HG02798 (cell line): ENCODE measurements around the gene OR10V1.
"Not testable (repeated sequence)": the region's sequence is repeated elsewhere in the genome, so short reads cannot be mapped to it uniquely, and the experiment has no call there.

Source experiments
- ATAC-seq: cut with Tn5 transposase; IDR thresholded peaks from one replicate; pipeline ENCODE4 v1.9.1; 2021; ENCODE audit warnings: mild to moderate bottlenecking; ENCODE audit not compliant: unreplicated experiment, poor library complexity

OR10V1 gene

DNA sequence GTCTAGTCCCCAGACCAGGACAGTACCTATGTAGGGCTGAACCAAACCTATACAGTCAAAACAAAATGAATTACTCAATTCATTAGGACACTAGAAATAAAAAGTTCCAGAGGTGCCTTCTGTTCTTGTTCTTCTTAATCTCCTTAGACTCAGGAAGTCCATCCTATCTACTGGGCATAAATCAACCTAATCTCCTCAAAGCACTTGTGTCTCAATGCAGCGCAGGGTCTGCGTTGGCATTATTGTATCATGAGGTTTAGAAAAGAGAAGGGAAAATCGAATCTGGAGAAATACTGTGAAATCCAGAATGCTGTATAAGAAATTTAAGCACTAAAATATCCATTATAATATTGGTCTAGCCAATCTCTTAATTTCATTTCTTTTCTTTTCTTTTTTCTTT, 2.4 kb upstream of the OR10V1 start:
- no peak for ATAC-seq

DNA sequence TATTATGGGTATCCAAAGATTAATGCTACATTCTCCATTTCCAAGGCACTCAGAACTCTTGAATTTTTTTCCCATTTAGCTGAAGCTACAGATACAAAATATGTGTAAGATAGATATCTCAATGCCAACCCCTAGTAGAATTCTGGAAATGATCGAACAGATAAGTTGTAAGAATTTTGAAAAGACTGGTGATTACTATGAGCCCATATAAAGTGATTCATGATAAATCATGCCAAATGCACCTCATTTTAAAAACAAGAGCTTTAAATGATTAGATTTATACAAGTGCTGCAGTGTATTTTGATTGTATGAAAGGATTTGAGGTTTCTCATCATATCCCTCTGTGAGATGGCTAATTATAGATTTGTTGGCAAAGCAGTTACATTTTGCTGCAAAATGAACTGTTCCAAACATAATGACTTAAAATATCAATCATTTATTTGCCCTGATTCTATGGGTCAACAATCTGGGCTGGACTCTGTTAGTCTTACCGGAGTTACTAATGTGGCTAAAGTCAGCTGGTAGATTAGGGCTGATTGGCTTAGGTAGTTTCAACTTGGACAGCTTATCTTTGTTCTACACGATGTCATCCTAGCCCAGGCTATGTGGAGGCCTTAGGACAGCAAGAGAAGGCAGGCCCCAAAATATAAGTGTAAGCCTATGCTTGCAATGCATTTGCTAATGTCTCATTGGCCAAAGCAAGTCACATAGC, 3.4 kb downstream of the OR10V1 start:
- no peak for ATAC-seq

DNA sequence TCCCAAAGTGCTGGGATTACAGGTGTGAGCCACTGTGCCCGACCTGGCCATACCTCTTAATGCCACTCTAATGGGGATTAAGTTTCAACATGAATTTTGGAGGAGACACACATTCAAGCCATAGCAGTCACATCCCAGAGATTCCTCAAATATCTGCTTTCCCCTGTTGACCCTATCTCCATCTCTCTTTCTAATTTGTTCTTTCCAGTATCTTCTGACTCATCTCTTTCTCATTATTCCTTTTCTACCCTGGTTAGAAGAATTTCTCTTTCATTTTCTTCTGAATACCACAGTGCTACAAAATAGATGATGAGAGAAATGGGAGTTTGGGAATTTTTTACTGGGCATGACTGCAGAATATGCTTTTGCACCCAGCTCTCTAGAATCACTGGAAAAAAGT, 5.1 kb downstream of the OR10V1 start:
- ATAC-seq: no peak

- no peak for ATAC-seq
These were observed 6.3 kb downstream of the OR10V1 start for GRCh38 chr11:59707371-59707770.

- no peak for ATAC-seq
These were observed 6.9 kb downstream of the OR10V1 start for GRCh38 chr11:59706518-59707285.

- no peak for ATAC-seq
These were observed 8.4 kb downstream of the OR10V1 start for GRCh38 chr11:59705294-59705693.

- ATAC-seq: not testable (repeated sequence)
These were observed 10.1 kb downstream of the OR10V1 start for GRCh38 chr11:59703515-59703914.

DNA sequence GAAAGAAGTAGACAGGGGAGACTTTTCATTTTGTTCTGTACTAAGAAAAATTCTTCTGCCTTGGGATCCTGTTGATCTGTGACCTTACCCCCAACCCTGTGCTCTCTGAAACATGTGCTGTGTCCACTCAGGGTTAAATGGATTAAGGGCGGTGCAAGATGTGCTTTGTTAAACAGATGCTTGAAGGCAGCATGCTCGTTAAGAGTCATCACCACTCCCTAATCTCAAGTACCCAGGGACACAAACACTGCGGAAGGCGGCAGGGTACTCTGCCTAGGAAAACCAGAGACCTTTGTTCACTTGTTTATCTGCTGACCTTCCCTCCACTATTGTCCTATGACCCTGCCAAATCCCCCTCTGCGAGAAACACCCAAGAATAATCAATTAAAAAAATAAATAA, 13.5 kb downstream of the OR10V1 start:
- ATAC-seq: not testable (repeated sequence)

- ATAC-seq: no peak
These were observed 15.1 kb downstream of the OR10V1 start for GRCh38 chr11:59698506-59698905.

DNA sequence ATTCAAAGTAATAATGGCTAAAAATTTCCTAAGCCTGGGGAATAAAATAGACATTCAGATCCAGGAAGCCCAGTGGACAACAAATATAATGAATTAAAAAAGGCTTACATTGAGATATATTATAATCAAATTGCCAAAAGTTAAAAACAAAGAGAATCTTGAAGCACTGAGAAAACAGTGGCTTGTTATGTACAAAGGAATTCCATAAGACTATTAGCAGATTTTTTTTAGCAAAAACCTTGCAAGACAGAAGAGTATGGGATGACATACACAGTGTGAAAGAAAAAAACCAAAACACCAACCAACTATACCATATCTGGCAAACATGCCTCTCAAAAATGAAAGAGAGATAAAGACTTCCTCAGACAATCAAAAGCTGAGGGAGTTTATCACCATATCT, 20.7 kb downstream of the OR10V1 start:
- no peak for ATAC-seq

DNA sequence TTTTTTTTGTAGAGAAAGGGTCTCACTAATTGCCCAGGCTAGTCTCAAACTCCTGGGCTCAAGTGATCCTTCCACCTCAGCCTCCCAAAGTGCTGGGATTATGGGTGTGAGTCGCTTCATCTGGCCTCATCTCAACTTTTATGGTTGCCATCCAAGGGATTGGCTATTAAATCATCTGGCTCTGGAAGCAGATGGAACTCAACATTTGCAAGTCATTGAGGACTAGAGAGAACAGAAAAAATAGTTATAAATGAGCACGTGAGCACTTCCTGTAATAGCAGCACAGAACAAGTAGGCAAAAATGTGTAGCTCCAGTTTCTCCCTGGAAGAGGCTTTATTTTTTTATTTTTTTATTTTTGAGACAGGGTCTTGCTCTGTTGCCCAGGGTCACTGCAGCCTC, 22.5 kb downstream of the OR10V1 start:
- ATAC-seq: no peak

GRCh38 chr11:59689015-59689414, 24.6 kb downstream of the OR10V1 start:
- ATAC-seq: no peak

DNA sequence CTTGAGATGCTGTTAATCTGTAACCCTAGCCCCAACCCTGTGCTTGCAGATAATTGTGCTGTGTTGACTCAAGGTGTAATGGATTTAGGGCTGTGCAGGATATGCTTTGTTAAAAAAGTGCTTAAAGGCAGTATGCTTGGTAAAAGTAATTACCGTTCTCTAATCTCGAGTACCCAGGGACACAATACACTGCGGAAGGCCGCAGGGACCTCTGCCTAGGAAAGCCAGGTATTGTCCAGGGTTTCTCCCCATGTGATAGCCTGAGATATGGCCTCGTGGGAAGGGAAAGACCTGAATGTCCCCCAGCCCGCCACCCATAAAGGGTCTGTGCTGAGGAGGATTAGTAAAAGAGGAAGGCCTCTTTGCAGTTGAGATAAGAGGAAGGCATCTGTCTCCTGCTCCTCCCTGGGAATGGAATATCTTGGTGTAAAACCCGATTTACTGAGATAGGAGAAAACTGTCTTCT, 32.4 kb downstream of the OR10V1 start:
- ATAC-seq: not testable (repeated sequence)

DNA sequence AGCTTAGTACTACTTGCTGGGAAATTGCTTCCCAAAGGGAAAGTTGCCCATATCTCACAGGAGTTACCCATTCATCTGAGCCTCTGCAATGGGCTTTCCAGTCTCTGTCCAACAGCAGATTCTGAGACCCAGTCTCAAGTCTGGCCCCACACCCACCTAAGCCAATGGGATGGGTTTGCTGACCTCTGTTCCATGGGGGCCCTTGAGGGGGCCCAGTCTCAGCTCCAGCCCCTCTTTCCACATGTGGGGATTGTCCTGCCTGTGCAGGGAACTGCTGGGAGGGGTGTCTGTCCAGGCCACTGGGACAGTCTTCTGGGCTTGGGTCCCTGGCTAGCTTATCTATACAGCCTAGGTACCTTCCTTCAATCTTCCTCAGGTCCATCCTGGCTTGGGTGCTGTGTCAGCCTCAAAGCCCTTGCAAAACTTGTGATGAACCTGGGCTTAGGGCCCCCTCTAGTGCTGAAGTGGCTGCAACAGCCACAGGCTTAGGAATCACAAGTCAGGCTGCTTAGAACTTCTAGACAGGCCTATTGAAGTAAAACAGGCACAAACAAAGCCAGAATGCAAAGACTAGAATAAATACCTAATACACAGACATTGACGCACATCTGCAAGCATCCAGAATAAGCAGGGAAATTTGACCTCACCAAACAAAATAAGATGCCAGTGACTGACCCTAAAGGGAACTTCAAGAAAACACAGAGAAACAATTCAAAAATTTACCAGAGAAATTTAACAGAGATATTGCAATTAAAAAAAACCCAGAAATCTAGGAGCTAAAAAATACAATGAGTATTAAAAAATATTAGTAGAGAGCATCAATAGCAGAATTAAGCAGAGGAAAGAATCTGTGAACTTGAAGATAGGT, 33.1 kb downstream of the OR10V1 start:
- ATAC-seq: peak; percentile 95

DNA sequence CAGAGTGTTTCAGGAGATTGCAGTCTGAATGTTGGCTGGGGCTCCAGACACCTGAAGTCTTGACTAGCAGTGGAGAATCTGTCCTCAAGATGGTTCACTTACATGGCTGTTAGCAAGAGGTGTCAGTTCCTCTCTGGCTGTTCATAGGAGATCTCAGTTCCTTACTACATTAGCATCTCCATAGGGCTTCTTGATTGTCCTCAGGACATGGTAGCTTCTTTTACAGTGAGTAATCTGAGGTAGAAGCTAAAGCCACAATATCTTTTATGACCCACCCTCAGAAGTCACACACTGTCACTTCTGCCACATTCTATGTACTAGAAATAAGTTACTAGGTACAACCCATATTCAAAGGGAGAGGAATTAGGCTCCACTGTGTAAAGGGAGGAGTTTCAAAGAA, 34.3 kb downstream of the OR10V1 start:
- ATAC-seq: no peak

GRCh38 chr11:59678813-59679165, 34.9 kb downstream of the OR10V1 start:
- ATAC-seq: no peak

GRCh38 chr11:59678118-59678812, 35.4 kb downstream of the OR10V1 start:
- ATAC-seq: no peak

DNA sequence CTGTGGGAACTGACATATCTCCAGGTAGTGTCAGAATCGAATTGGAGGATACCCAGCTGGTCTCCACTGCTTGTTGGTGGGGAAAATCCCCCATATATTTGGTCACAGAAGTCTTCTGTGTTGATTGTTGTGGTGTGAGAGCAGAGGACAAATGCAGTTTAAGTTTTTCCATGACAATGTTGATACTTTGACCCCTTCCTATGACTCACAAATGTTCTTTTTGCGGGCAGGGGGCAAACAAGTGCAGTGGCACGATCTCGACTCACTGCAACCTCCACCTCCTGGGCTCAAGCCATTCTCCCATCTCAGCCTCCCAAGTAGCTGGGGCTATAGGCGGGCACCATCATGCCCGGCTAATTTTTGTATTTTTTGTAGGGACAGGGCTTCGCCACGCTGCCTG, 37.4 kb downstream of the OR10V1 start:
- ATAC-seq: no peak

- no peak for ATAC-seq
These were observed 39.4 kb downstream of the OR10V1 start for GRCh38 chr11:59674291-59674690.

- ATAC-seq: no peak
These were observed 40.4 kb downstream of the OR10V1 start for GRCh38 chr11:59673291-59673690.
